PC-9 (cell line): ENCODE results near the gene CTU2.

ENCODE experiments used
- EZH2 ChIP-seq: fragments of 200-600 bp; sonication (generic); IDR thresholded peaks from 2 replicates; pipeline ENCODE4 v1.8.0; 2017; ENCODE audit warnings: antibody characterized with exemption, low read depth
- TF ChIP-seq, protein P1 (sequence below): fragments of 200-600 bp; sonication (generic); conservative IDR thresholded peaks from 2 replicates; pipeline ENCODE4 v1.6.1; 2017; ENCODE audit warnings: mixed run types, antibody characterized with exemption, mild to moderate bottlenecking, moderate library complexity

DNA sequence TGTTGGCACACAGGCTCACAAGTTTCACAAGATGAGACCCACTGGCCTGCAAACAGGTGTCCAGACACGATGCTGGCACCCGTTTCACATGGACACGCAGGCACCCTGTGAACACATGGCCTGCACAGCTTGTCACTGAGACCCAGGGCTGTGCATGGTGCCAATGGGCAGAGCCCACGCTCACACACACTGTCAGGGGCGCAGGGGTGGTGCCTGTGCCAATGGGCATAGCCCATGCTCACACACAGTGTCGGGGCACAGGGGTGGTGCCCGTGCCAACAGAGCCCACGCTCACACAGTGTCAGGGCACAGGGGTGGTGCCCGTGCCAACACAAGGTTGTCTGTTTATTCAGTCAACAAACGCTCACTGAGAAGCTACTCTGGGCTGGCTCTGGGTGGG is 29.3 kb downstream of the CTU2 start:
- TF ChIP-seq, protein P1, sequence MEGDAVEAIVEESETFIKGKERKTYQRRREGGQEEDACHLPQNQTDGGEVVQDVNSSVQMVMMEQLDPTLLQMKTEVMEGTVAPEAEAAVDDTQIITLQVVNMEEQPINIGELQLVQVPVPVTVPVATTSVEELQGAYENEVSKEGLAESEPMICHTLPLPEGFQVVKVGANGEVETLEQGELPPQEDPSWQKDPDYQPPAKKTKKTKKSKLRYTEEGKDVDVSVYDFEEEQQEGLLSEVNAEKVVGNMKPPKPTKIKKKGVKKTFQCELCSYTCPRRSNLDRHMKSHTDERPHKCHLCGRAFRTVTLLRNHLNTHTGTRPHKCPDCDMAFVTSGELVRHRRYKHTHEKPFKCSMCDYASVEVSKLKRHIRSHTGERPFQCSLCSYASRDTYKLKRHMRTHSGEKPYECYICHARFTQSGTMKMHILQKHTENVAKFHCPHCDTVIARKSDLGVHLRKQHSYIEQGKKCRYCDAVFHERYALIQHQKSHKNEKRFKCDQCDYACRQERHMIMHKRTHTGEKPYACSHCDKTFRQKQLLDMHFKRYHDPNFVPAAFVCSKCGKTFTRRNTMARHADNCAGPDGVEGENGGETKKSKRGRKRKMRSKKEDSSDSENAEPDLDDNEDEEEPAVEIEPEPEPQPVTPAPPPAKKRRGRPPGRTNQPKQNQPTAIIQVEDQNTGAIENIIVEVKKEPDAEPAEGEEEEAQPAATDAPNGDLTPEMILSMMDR, result no peak
- TF ChIP-seq EZH2, result no peak
